ENCODE data around the gene CA5A. TPM values are rescaled to one million over a fixed set of nuclear protein-coding genes. Genes with fewer than 3 reads are reported as not detected.

CA5A gene
- polyA plus RNA-seq, 2 of the 4 experiments (the other 2 are of a cell fraction) = not detected

- Histone ChIP-seq H3K27ac (no peak overlapping the region), H3K4me2 (no peak overlapping the region), H3K9me3 (no peaks in the 10 kb centered on the region), H3K4me3 (no peak overlapping the region), H3K4me1 (no peaks in the 10 kb centered on the region)
- TF ChIP-seq POLR2AphosphoS2 (conservative IDR thresholded peaks at IDR 0.05; ENCODE audit: low read length) = no peak
- no peak for TF ChIP-seq POLR2A (IDR thresholded peaks at IDR 0.05; ENCODE audit: low read length)
- no peak for TF ChIP-seq ELK1 (IDR thresholded peaks at IDR 0.05; ENCODE audit: low read depth, low read length)
- TF ChIP-seq EP300 (IDR thresholded peaks at IDR 0.05) = no peak
- TF ChIP-seq ESRRA (IDR thresholded peaks at IDR 0.05; ENCODE audit: borderline replicate concordance, low read length) = no peak
- no peak for TF ChIP-seq FOSL2 (IDR thresholded peaks at IDR 0.05)
- TF ChIP-seq FOSL2 (CRISPR knock-in tag; IDR thresholded peaks at IDR 0.05) = no peak
- TF ChIP-seq MAX (IDR thresholded peaks at IDR 0.05) = no peak
- no peak for TF ChIP-seq TFCP2L1 (CRISPR knock-in tag; IDR thresholded peaks at IDR 0.05)
- no peak for TF ChIP-seq CTCF (IDR thresholded peaks at IDR 0.05)
- TF ChIP-seq JUNB (IDR thresholded peaks at IDR 0.05) = no peak
- no peak for TF ChIP-seq HES2 (IDR thresholded peaks at IDR 0.05)
- TF ChIP-seq PHF8 (IDR thresholded peaks at IDR 0.05; ENCODE audit: borderline replicate concordance, low read depth) = no peak
- CTCF ChIA-PET = interaction anchor here (0.7 kb wide), 1 partner anchor 519 kb away, joined by 3 read pairs; no protein-coding TSS in a partner anchor
- ATAC-seq (0 out of 6 replicates have a peak, but pooled peaks of 1 of the 2 experiments have one; percentile 19), FAIRE-seq (no peak), DNase-seq (ENCODE audit: low read depth in 1 of 2, low spot score in 1 of 2) (no peak)
- POLR2A ChIA-PET = no interaction called here
- 82% methylated on average over 10 of the region's 10 CpGs for WGBS (ENCODE audit: missing lambda C conversion rate)
Measured at GRCh38 chr16:87919681-87919994, 16.7 kb downstream of the CA5A start.

- Histone ChIP-seq H3K4me3 (no peak overlapping the region), H3K4me1 (no peaks in the 10 kb centered on the region), H3K9me3 (no peaks in the 10 kb centered on the region), H3K4me2 (no peak overlapping the region), H3K27ac (no peak overlapping the region)
- ATAC-seq (no peak), FAIRE-seq (no peak), DNase-seq (ENCODE audit: low read depth in 1 of 2, low spot score in 1 of 2) (no peak)
- 85% methylated on average over 32 of the region's 37 CpGs for WGBS (ENCODE audit: missing lambda C conversion rate)
- ChIA-PET POLR2A (no interaction called here), CTCF (interaction anchor here (0.7 to 2.0 kb wide), 3 partner anchors 8 to 519 kb away, joined by 3 to 5 read pairs (median 3); no protein-coding TSS in a partner anchor)
- TF ChIP-seq RAD21 (conservative IDR thresholded peaks at IDR 0.05 in 1 of 2, IDR thresholded peaks at IDR 0.05 in 1 of 2) (no peak), RCOR1 (IDR thresholded peaks at IDR 0.05; ENCODE audit: low read depth, low read length) (no peak)
Measured at GRCh38 chr16:87918866-87919680, 17.3 kb downstream of the CA5A start.

- ChIA-PET CTCF (interaction anchor here (1.3 to 2.0 kb wide), 2 partner anchors 9 to 13 kb away, joined by 3 to 5 read pairs; no protein-coding TSS in a partner anchor), POLR2A (no interaction called here)
- TF ChIP-seq POLR2AphosphoS2 (conservative IDR thresholded peaks at IDR 0.05; ENCODE audit: low read length) (no peak), HOXB5 (CRISPR knock-in tag; IDR thresholded peaks at IDR 0.05) (no peak)
- FAIRE-seq = no peak
- 83% methylated on average over 12 of the region's 13 CpGs for WGBS (ENCODE audit: missing lambda C conversion rate)
- Histone ChIP-seq H3K4me1 (no peaks in the 10 kb centered on the region), H3K4me2 (no peak overlapping the region), H3K4me3 (no peak overlapping the region), H3K27ac (no peak overlapping the region), H3K9me3 (no peaks in the 10 kb centered on the region)
- no peak for ATAC-seq
- DNase-seq (ENCODE audit: low read depth in 1 of 2, low spot score in 1 of 2) = no peak
Measured at GRCh38 chr16:87918338-87918737, 18.0 kb downstream of the CA5A start.

GRCh38 chr16:87917503-87917902 lies 18.8 kb downstream of the CA5A start:
- Histone ChIP-seq H3K4me2 (no peak overlapping the region), H3K4me1 (no peaks in the 10 kb centered on the region), H3K9me3 (no peaks in the 10 kb centered on the region), H3K27ac (no peak overlapping the region), H3K4me3 (no peak overlapping the region)
- ATAC-seq = no peak
- 67% methylated on average over 9 of the region's 9 CpGs for WGBS (ENCODE audit: missing lambda C conversion rate)
- FAIRE-seq = peak; percentile 28
- DNase-seq (ENCODE audit: low read depth in 1 of 2, low spot score in 1 of 2) = no peak
- POLR2A ChIA-PET = no interaction called here
- CTCF ChIA-PET = interaction anchor here (1.0 to 2.2 kb wide), 4 partner anchors 12 to 138 kb away, joined by 3 to 5 read pairs (median 5); no protein-coding TSS in a partner anchor
- TF ChIP-seq POLR2AphosphoS2 (conservative IDR thresholded peaks at IDR 0.05; ENCODE audit: low read length) (no peak), HOXB5 (CRISPR knock-in tag; IDR thresholded peaks at IDR 0.05) (no peak), MAFK (IDR thresholded peaks at IDR 0.05; ENCODE audit: partially characterized antibody) (no peak), PHF8 (IDR thresholded peaks at IDR 0.05; ENCODE audit: borderline replicate concordance, low read depth) (no peak), CHD2 (IDR thresholded peaks at IDR 0.05; ENCODE audit: low read length, partially characterized antibody) (no peak)

All from A549 (cell line).